MCF 10A (cell line): ENCODE measurements around the gene NXPE4. TPM values are rescaled to one million over a fixed set of nuclear protein-coding genes. Genes with fewer than 3 reads are reported as not detected.
"Not testable (repeated sequence)": the region's sequence is repeated elsewhere in the genome, so short reads cannot be mapped to it uniquely, and the experiment has no call there.

ENCODE experiments used
- BruUV-seq: library from RNA; stranded (reverse); fragments of 400-500 nt; replicated peaks from 2 replicates; lab custom pipeline; 2021; lab: Mats Ljungman, UMichigan
- CTCF ChIA-PET: fragments of 300-600 bp; sonication (Branson Sonifier 250); formaldehyde crosslinking; extraction: SDS; loops from one replicate; lab custom pipeline; 2021; ENCODE audit warnings: antibody characterized with exemption, inconsistent platforms; lab: Yijun Ruan, JAX
- POLR2A ChIA-PET: fragments of 300-600, 350-650 bp; sonication (Branson Sonifier 250); formaldehyde crosslinking; extraction: SDS; loops from one replicate; lab custom pipeline; 2020; ENCODE audit warnings: antibody characterized with exemption, inconsistent platforms; lab: Yijun Ruan, JAX
- DNase-seq: peaks from one replicate; pipeline ENCODE4 v3.0.0-alpha.2; 2018; ENCODE audit not compliant: unreplicated experiment
- H3K27ac Mint-ChIP-seq: one replicate; pipeline ENCODE4 v1.8.0; 2022; ENCODE audit warnings: mild to moderate bottlenecking, low read depth, mixed read lengths; ENCODE audit not compliant: unreplicated experiment
- H3K27me3 Mint-ChIP-seq: one replicate; pipeline ENCODE4 v1.8.0; 2022; ENCODE audit warnings: mixed read lengths; ENCODE audit not compliant: insufficient read depth, unreplicated experiment
- H3K36me3 Mint-ChIP-seq: one replicate; pipeline ENCODE4 v1.8.0; 2022; ENCODE audit warnings: mild to moderate bottlenecking, moderate library complexity, mixed read lengths; ENCODE audit not compliant: insufficient read depth, unreplicated experiment
- H3K4me1 Mint-ChIP-seq: one replicate; pipeline ENCODE4 v1.8.0; 2022; ENCODE audit warnings: mixed read lengths; ENCODE audit not compliant: insufficient read depth, unreplicated experiment
- H3K4me3 Mint-ChIP-seq: one replicate; pipeline ENCODE4 v1.8.0; 2022; ENCODE audit warnings: mild to moderate bottlenecking, moderate library complexity, mixed read lengths; ENCODE audit not compliant: unreplicated experiment
- H3K9me3 Mint-ChIP-seq: one replicate; pipeline ENCODE4 v1.8.0; 2022; ENCODE audit warnings: mixed read lengths; ENCODE audit not compliant: unreplicated experiment
- CTCF ChIP-seq: fragments of 200-600 bp; IDR thresholded peaks from one replicate; pipeline ENCODE4 v1.8.0; 2022; ENCODE audit warnings: antibody characterized with exemption, mild to moderate bottlenecking; ENCODE audit not compliant: unreplicated experiment
- intact Hi-C: fragments of 100-400 bp; cut with micrococcal nuclease; formaldehyde crosslinking; loops from 2 replicates; pipeline ENCODE4 v1.14.1; 2022
- total RNA-seq: library from RNA; stranded (reverse); gene quantifications from 2 replicates; pipeline ENCODE4 v1.2.3, GENCODE V29; 2022

Gene NXPE4
- total RNA-seq, 1 experiment from 2014 or later, result not detected

GRCh38 chr11:114615448-114616361 is 20.1 kb upstream of the NXPE4 start:
- no TSS peak for BruUV-seq
- H3K27ac Mint-ChIP-seq, result no peak overlapping the region
- ChIA-PET CTCF (no interaction called here), POLR2A (no interaction called here)
- H3K4me1 Mint-ChIP-seq, result no peaks in the 10 kb centered on the region
- H3K27me3 Mint-ChIP-seq, result no peaks in the 10 kb centered on the region
- intact Hi-C loops, result no loop called here
- no peaks in the 10 kb centered on the region for H3K36me3 Mint-ChIP-seq
- no peak for TF ChIP-seq CTCF
- no peak overlapping the region for H3K4me3 Mint-ChIP-seq
- no peaks in the 10 kb centered on the region for H3K9me3 Mint-ChIP-seq
- no peak for DNase-seq

- intact Hi-C loops, result no loop called here
- CTCF ChIA-PET, result no interaction called here
- POLR2A ChIA-PET, result no interaction called here
- no TSS peak for BruUV-seq
- Mint-ChIP-seq H3K36me3 (no peaks in the 10 kb centered on the region), H3K27me3 (no peaks in the 10 kb centered on the region), H3K4me3 (no peak overlapping the region), H3K4me1 (no peaks in the 10 kb centered on the region), H3K27ac (no peak overlapping the region), H3K9me3 (no peaks in the 10 kb centered on the region)
- no peak for TF ChIP-seq CTCF
- no peak for DNase-seq
Measured at GRCh38 chr11:114614127-114614720, 18.6 kb upstream of the NXPE4 start.

GRCh38 chr11:114613094-114613493 is 17.5 kb upstream of the NXPE4 start:
- H3K27me3 Mint-ChIP-seq, H3K4me3 Mint-ChIP-seq, CTCF ChIA-PET, intact Hi-C loops, POLR2A ChIA-PET, H3K4me1 Mint-ChIP-seq, BruUV-seq, H3K9me3 Mint-ChIP-seq, H3K27ac Mint-ChIP-seq, DNase-seq, H3K36me3 Mint-ChIP-seq: not testable (repeated sequence)

DNA sequence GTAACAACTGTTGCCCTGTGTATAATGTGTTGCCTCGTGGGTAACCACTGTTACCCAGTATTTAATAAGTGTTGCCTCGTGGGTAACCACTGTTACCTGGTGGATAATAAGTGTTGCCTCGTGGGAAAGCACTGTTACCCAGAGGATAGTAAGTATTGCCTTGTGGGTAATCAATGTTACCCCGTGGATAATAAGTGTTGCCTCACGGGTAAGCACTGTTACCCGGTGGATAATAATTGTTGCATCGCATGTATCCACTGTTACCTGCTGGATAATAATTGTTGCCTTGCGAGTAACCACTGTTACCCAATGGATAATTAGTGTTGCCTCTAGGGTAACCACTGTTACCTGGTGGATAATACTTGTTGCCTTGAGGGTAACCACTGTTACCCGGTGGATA is 17.1 kb upstream of the NXPE4 start:
- Mint-ChIP-seq H3K27ac (no peak overlapping the region), H3K36me3 (peaks cover 4% of the 10 kb centered on the region), H3K4me1 (no peaks in the 10 kb centered on the region), H3K4me3 (no peak overlapping the region), H3K27me3 (no peaks in the 10 kb centered on the region), H3K9me3 (no peaks in the 10 kb centered on the region)
- TF ChIP-seq CTCF, result no peak
- ChIA-PET POLR2A (no interaction called here), CTCF (no interaction called here)
- intact Hi-C loops, result no loop called here
- BruUV-seq, result no TSS peak
- no peak for DNase-seq

DNA sequence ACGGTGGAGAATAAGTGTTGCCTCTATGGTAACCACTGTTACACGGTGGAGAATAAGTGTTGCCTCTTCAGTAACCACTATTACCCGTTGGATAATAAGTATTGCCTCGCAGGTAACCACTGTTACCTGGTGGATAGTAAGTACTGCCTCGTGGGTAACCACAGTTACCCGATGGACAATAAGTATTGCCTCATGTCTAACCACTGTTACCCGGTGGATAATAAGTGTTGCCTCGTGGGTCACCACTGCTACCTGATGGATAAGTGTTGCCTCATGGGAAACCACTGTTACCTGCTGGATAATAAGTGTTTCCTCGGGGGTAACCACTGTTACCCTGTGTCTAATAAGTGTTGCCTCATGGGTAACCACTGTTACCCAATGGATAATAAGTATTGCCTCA is 16.6 kb upstream of the NXPE4 start:
- H3K36me3 Mint-ChIP-seq, CTCF ChIA-PET, H3K4me1 Mint-ChIP-seq, H3K9me3 Mint-ChIP-seq, POLR2A ChIA-PET, intact Hi-C loops, H3K27ac Mint-ChIP-seq, H3K4me3 Mint-ChIP-seq, DNase-seq, H3K27me3 Mint-ChIP-seq, BruUV-seq: not testable (repeated sequence)
